GM18511 (cell line): ENCODE data around the gene LECT2.

Experiments used
- ATAC-seq: cut with Tn5 transposase; IDR thresholded peaks from one replicate; pipeline ENCODE4 v1.9.1; 2021; ENCODE audit warnings: mild to moderate bottlenecking, moderate library complexity; ENCODE audit not compliant: unreplicated experiment

LECT2 gene

GRCh38 chr5:135979510-135979909 is 24.7 kb upstream of the LECT2 start:
- no peak for ATAC-seq

- no peak for ATAC-seq
Measured at GRCh38 chr5:135978993-135979392, 24.2 kb upstream of the LECT2 start.

DNA sequence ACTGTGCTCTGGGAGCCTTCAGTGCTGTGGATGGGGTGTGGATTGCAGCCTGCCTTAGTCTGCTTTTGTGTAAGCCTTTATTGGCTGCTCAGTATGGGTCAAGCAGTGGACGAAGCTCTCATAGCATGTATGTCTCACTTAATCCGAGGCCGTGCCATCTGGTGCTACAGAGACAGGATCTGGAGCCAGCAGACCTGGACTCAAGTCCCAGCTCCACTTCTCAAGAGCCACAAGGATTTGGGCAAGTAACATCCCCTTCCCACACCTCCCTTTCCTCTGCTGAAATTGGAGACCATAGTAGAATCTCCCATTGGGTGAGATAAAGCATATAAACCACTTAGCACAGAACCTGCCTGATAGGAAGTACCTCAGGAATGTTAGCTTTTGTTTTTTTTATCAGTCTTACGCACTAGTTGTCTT is 23.4 kb upstream of the LECT2 start:
- no peak for ATAC-seq

DNA sequence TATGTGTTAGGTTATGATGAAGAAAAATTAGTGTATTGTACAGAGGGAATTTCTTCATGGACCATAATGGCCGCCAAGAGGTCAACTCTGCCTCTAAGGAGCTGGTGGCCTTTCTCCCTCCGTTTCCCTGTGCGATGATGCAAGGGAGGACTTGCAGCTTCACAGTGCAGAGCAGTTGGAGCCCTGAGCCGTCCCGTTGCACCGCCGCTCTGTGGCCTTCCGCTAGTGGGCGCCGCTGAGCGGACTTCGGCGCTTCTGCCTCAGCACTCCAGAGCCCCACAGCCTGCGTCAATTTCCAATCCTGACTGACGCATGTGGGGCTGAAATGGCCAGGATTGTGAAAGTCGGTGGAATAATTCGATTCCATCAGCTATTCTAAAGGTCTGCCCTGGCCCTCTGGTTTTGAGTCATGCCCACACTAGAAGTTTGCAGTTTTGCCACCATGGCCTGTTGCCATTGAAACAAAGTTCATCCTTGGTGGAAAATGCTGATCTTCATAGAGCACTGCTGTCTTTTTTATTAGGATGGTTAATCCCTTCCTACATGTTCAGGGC is 22.7 kb upstream of the LECT2 start:
- ATAC-seq = peak; percentile 88

- no peak for ATAC-seq
Measured at GRCh38 chr5:135976216-135976615, 21.4 kb upstream of the LECT2 start.

DNA sequence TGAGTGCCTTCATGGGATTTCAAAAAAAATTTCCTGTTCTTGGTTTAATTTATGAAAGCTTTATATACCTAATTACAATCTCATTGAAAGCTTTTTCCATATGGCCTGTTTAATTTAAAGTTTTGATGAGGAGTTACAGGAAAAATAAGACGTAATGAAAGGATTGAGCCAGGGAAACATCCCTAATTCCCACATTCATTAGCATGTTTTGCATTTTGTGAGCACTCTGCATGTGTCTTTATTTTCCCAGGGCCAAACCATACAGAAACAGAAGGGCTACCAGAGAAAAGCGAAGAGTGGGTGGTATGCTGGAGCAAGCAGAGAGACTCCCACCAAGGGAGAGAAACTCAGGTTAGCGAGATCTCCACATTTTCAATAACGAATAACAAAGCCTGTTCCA is 20.3 kb upstream of the LECT2 start:
- no peak for ATAC-seq

- no peak for ATAC-seq
Measured at GRCh38 chr5:135974021-135974600, 19.3 kb upstream of the LECT2 start.

GRCh38 chr5:135973323-135974020 is 18.7 kb upstream of the LECT2 start:
- no peak for ATAC-seq

- ATAC-seq = no peak
Measured at GRCh38 chr5:135971701-135972100, 16.9 kb upstream of the LECT2 start.

GRCh38 chr5:135966790-135967189 is 12.0 kb upstream of the LECT2 start:
- no peak for ATAC-seq

DNA sequence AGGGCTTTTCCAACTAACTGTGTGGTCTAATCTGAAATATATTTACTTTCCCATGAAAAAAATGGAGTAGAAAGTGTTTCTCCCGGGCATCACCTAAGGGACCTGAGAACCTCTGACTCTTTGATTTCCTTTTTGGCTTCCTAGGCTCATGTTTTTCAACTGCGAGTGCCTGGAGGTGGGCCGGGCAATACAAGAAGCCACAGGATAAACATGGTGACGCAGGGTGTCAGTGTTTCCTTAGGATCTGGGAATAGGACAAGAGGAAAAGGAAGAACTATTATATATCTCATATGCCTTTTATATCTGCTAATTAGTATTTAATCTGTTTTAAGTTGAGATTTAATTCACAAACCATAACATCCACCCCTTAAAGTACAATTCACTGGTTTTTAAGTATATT is 11.4 kb upstream of the LECT2 start:
- ATAC-seq = no peak

GRCh38 chr5:135965504-135965903 is 10.7 kb upstream of the LECT2 start:
- no peak for ATAC-seq

GRCh38 chr5:135964670-135965320 is 10.0 kb upstream of the LECT2 start:
- ATAC-seq = no peak

- ATAC-seq = peak; percentile 50
Measured at GRCh38 chr5:135955525-135955924, 742 bp upstream of the LECT2 start.

DNA sequence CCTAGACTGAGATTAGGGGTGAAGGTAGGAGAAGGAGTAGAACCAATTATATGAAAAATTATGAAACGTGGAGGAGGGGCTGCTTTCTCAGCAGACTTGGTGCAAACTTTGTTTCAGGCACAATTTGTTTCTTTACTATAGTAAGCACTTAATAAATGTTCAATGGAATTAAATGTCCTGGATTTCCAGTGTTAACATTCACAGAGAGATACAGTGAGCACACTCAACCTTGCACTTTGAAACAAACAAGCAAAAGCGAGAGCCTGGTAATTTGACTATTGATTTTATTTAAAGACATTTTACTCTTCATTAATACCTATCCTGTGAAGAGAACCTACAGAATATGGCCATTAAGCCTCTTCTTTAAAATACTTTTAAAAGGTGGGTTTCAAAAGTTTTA is 933 bp downstream of the LECT2 start:
- no peak for ATAC-seq

- ATAC-seq = no peak
Measured at GRCh38 chr5:135952683-135953082, 2.1 kb downstream of the LECT2 start.

- ATAC-seq = no peak
Measured at GRCh38 chr5:135951807-135952206, 3.0 kb downstream of the LECT2 start.

- ATAC-seq = no peak
Measured at GRCh38 chr5:135951257-135951656, 3.5 kb downstream of the LECT2 start.

DNA sequence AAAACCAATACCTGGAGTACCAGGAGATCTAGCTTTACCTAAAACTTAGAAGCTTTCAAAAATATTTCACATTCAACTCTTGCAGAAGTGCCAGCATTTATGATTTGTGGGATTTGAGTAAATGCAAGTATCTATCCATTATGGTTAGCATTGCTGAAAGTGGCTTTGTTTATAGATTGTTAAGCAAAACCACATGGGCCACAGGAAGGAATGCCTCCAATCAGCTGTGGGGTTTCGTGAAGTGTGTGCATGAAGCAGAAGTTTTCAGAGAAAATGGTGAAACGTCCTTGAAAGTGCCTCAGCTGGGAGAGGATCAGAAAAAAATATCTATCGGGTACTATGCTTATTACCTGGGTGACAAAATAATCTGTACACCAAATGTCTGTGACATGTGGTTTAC is 4.2 kb downstream of the LECT2 start:
- no peak for ATAC-seq

- ATAC-seq = no peak
Measured at GRCh38 chr5:135944967-135945560, 9.7 kb downstream of the LECT2 start.

DNA sequence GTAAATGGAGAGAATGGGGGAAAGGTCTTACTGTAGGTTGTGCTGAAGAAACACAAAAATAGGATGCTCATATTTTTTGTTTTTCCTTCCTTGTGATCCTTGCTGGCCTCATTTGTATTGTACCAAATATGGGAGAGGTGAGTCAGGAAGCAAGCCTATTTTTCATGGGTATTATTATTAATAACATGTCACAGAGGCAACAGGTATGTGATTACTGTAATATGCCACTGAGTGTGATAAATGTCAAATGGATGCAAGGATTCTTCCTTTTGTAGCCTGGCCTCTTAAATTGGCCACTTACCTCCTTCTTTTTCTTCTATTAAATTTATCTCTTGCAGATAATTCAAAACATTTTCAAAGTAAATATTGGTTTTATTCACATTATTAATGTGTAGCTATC is 10.2 kb downstream of the LECT2 start:
- no peak for ATAC-seq
